B cell (primary cell): ENCODE results near the gene DYRK3. TPM values are rescaled to one million over a fixed set of nuclear protein-coding genes. Genes with fewer than 3 reads are reported as not detected.

Experiments
- ATAC-seq: fragments of 200-7000 bp; cut with Tn5 transposase; one replicate; pipeline ENCODE4 v1.10.0; 2021; ENCODE audit warnings: low read depth, mild to moderate bottlenecking, moderate number of reproducible peaks, moderate library complexity
- CTCF ChIA-PET: fragments of 350-600 bp; sonication (Branson Sonifier 250); formaldehyde crosslinking; loops from one replicate; lab custom pipeline; 2021; ENCODE audit warnings: antibody characterized with exemption, inconsistent platforms; lab: Charles Lee
- POLR2A ChIA-PET: fragments of 350-600 bp; sonication (Branson Sonifier 250); formaldehyde crosslinking; loops from one replicate; lab custom pipeline; 2021; ENCODE audit warnings: antibody characterized with exemption; lab: Charles Lee
- DNase-seq: peaks from one replicate; pipeline ENCODE4 v3.0.0; 2013
- H2AFZ ChIP-seq: 2 replicates; pipeline ENCODE4 v1.6.1; 2012; ENCODE audit warnings: mild to moderate bottlenecking, low read depth, low read length; ENCODE audit not compliant: insufficient read depth, poor library complexity, severe bottlenecking
- H3K27ac ChIP-seq, 2 donors: 1 replicate in 1 of 2; 2 replicates in 1 of 2; pipeline ENCODE4 v1.5.1; 2012 to 2013; ENCODE audit warnings: low read length in 2 of 2, mild to moderate bottlenecking in 2 of 2, moderate library complexity in 1 of 2
- H3K27me3 ChIP-seq, 4 experiments: fragments of 200-600 bp in 1 of 4; sonication (generic) in 1 of 4; replicated peaks in 1 of 4; 1 replicate in 2 of 4; 2 replicates in 2 of 4; pipeline versions ENCODE4 v1.6.1 to v1.7.0; 2013 to 2016; ENCODE audit warnings: low read length in 3 of 4, mild to moderate bottlenecking in 2 of 4, mixed read lengths in 1 of 4, moderate library complexity in 1 of 4; ENCODE audit not compliant: insufficient read depth in 4 of 4, control insufficient read depth in 3 of 4; ENCODE audit errors: control extremely low read depth in 1 of 4
- H3K36me3 ChIP-seq, 2 experiments: replicated peaks in 1 of 2; 1 replicate in 1 of 2; 2 replicates in 1 of 2; pipeline versions ENCODE4 v1.6.1 to v1.7.1; 2013; ENCODE audit warnings: low read length in 1 of 2; ENCODE audit not compliant: insufficient read depth in 2 of 2, control insufficient read depth in 1 of 2; ENCODE audit errors: control extremely low read depth in 1 of 2, extremely low read depth in 1 of 2
- H3K4me1 ChIP-seq, 2 donors: fragments of 200-600 bp in 1 of 2; sonication (generic) in 1 of 2; 1 replicate in 1 of 2; 2 replicates in 1 of 2; pipeline versions ENCODE4 v1.5.1 to v1.6.1; 2013 to 2017; ENCODE audit warnings: low read length in 2 of 2; ENCODE audit not compliant: control insufficient read depth in 2 of 2, insufficient read depth in 2 of 2
- H3K4me2 ChIP-seq: replicated peaks from 2 replicates; pipeline ENCODE3; 2012; ENCODE audit warnings: mild to moderate bottlenecking, low read depth, low read length; ENCODE audit not compliant: poor library complexity, severe bottlenecking
- H3K4me3 ChIP-seq, 5 experiments: fragments of 200-600 bp in 1 of 5; sonication (generic) in 1 of 5; 1 replicate in 3 of 5; 2 replicates in 2 of 5; pipeline versions ENCODE4 v1.5.1 to v1.7.0; 2011 to 2016; ENCODE audit warnings: low read length in 4 of 5, mild to moderate bottlenecking in 4 of 5, low read depth in 2 of 5, control low read depth in 1 of 5, moderate library complexity in 1 of 5; ENCODE audit not compliant: insufficient read depth in 1 of 5; ENCODE audit errors: control extremely low read depth in 1 of 5, extremely low read depth in 1 of 5
- H3K79me2 ChIP-seq: fragments of 200-600 bp; sonication (generic); one replicate; pipeline ENCODE4 v1.6.0; 2016; ENCODE audit warnings: low read length; ENCODE audit not compliant: control insufficient read depth, insufficient read depth
- H3K9ac ChIP-seq: fragments of 200-600 bp; sonication (generic); 2 replicates; pipeline ENCODE4 v1.6.1; 2017; ENCODE audit warnings: mild to moderate bottlenecking, low read length, moderate library complexity
- H3K9me3 ChIP-seq, 3 donors: one replicate each; pipeline versions ENCODE4 v1.6.1 to v1.7.1; 2013; ENCODE audit warnings: low read length in 2 of 3; ENCODE audit not compliant: control insufficient read depth in 2 of 3, insufficient read depth in 1 of 3; ENCODE audit errors: control extremely low read depth in 1 of 3
- H4K20me1 ChIP-seq: 2 replicates; pipeline ENCODE4 v1.6.0; 2012; ENCODE audit warnings: mild to moderate bottlenecking, low read length; ENCODE audit not compliant: insufficient read depth, control insufficient read depth, poor library complexity, severe bottlenecking
- H3K27ac Mint-ChIP-seq: one replicate; pipeline ENCODE4 v1.8.0; 2021; ENCODE audit warnings: mixed read lengths
- H3K27me3 Mint-ChIP-seq: one replicate; pipeline ENCODE4 v1.8.0; 2021; ENCODE audit warnings: mixed read lengths
- H3K4me1 Mint-ChIP-seq: one replicate; pipeline ENCODE4 v1.8.0; 2021; ENCODE audit warnings: mixed read lengths
- H3K4me3 Mint-ChIP-seq: one replicate; pipeline ENCODE4 v1.8.0; 2021; ENCODE audit warnings: mixed read lengths
- H3K9me3 Mint-ChIP-seq: one replicate; pipeline ENCODE4 v1.8.0; 2022; ENCODE audit warnings: mixed read lengths; ENCODE audit not compliant: insufficient read depth
- EZH2 ChIP-seq: IDR thresholded peaks from 2 replicates; pipeline ENCODE4 v1.6.1; 2012; ENCODE audit warnings: borderline replicate concordance, low read depth, mild to moderate bottlenecking, moderate library complexity, low read length; ENCODE audit not compliant: insufficient read depth, poor library complexity, severe bottlenecking
- WGBS: methylation state at CpG from one replicate; pipeline ENCODE4 v1.1.5; 2013; ENCODE audit warnings: missing lambda C conversion rate; ENCODE audit not compliant: insufficient coverage; 5-methylcytosine and 5-hydroxymethylcytosine counted together
- intact Hi-C: fragments of 100-400 bp; cut with micrococcal nuclease; formaldehyde crosslinking; loops from one replicate; pipeline ENCODE4 v1.10.0; 2022
- polyA plus RNA-seq: library from polyadenylated mRNA; depleted of rRNA; stranded (reverse); fragments of >200 nt; gene quantifications from 2 replicates; pipeline ENCODE4 v1.2.3, GENCODE V29; 2012
- total RNA-seq, 2 donors: library from RNA; stranded (reverse); fragments of 120-200 nt in 1 of 2; gene quantifications; 1 replicate in 1 of 2; 2 replicates in 1 of 2; pipeline versions ENCODE4 v1.2.3 to v1.2.4, GENCODE V29; 2013 to 2022
- TF ChIP-seq, protein P1 (sequence below): fragments of 200-600 bp; IDR thresholded peaks from one replicate; pipeline ENCODE4 v1.8.0; 2022; ENCODE audit warnings: antibody characterized with exemption, mild to moderate bottlenecking

The DYRK3 gene
- total and polyA plus RNA-seq, 2 donors (not counting 1 experiment from before 2014, with no cell fraction given), result 0.30 TPM; not detected in 1

DNA sequence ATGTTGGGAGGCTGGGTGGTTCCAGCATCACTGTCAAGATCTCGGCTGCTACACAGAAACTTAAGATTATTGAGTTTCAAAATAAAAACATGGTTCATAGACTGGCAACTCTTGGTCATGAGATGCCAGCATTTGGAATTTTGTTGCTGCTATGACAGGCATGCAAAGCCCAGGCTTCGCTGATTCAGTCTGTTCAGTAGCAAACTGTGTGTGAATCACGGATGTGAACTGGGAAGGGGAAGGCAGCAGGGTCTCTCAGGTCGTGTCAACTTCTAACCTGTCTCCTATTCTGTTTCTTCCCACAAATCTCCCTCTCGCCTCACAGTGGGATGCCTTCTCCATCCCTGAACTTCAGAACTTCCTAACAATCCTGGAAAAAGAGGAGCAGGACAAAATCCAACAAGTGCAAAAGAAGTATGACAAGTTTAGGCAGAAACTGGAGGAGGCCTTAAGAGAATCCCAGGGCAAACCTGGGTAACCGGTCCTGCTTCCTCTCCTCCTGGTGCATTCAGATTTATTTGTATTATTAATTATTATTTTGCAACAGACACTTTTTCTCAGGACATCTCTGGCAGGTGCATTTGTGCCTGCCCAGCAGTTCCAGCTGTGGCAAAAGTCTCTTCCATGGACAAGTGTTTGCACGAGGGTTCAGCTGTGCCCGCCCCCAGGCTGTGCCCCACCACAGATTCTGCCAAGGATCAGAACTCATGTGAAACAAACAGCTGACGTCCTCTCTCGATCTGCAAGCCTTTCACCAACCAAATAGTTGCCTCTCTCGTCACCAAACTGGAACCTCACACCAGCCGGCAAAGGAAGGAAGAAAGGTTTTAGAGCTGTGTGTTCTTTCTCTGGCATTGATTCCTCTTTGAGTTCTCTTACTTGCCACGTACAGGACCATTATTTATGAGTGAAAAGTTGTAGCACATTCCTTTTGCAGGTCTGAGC, 48.6 kb upstream of the DYRK3 start:
- Mint-ChIP-seq H3K9me3 (no peaks in the 10 kb centered on the region), H3K27me3 (no peaks in the 10 kb centered on the region), H3K4me3 (no peak overlapping the region), H3K27ac (no peak overlapping the region), H3K4me1 (peaks cover 28% of the 10 kb centered on the region)
- ChIA-PET POLR2A (interaction anchor here (0.6 kb wide), 1 partner anchor 80 kb away, joined by 4 read pairs; no protein-coding TSS in a partner anchor), CTCF (interaction anchor here (0.6 to 15.1 kb wide), 10 partner anchors 32 to 127 kb away, joined by 3 to 1018 read pairs (median 4); no protein-coding TSS in a partner anchor)
- intact Hi-C loops, result no loop called here
- Histone ChIP-seq H3K79me2 (peaks cover 42% of the 10 kb centered on the region), H3K4me2 (no peak overlapping the region), H3K27ac (no peak overlapping the region), H3K4me3 (no peak overlapping the region), H3K27me3 (no peaks in the 10 kb centered on the region), H3K9me3 (no peaks in the 10 kb centered on the region), H4K20me1 (peaks cover 57% of the 10 kb centered on the region), H2AFZ (no peak overlapping the region), H3K9ac (no peak overlapping the region), H3K36me3 (peaks cover 12 to 88% of the 10 kb centered on the region in 2 experiments), H3K4me1 (peaks cover 18 to 22% of the 10 kb centered on the region in 2 donors)
- TF ChIP-seq EZH2, result no peak
- TF ChIP-seq, protein P1, sequence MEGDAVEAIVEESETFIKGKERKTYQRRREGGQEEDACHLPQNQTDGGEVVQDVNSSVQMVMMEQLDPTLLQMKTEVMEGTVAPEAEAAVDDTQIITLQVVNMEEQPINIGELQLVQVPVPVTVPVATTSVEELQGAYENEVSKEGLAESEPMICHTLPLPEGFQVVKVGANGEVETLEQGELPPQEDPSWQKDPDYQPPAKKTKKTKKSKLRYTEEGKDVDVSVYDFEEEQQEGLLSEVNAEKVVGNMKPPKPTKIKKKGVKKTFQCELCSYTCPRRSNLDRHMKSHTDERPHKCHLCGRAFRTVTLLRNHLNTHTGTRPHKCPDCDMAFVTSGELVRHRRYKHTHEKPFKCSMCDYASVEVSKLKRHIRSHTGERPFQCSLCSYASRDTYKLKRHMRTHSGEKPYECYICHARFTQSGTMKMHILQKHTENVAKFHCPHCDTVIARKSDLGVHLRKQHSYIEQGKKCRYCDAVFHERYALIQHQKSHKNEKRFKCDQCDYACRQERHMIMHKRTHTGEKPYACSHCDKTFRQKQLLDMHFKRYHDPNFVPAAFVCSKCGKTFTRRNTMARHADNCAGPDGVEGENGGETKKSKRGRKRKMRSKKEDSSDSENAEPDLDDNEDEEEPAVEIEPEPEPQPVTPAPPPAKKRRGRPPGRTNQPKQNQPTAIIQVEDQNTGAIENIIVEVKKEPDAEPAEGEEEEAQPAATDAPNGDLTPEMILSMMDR, result no peak
- DNase-seq (no peak), ATAC-seq (no peak)
- 85% methylated on average over 6 of the region's 13 CpGs for WGBS

DNA sequence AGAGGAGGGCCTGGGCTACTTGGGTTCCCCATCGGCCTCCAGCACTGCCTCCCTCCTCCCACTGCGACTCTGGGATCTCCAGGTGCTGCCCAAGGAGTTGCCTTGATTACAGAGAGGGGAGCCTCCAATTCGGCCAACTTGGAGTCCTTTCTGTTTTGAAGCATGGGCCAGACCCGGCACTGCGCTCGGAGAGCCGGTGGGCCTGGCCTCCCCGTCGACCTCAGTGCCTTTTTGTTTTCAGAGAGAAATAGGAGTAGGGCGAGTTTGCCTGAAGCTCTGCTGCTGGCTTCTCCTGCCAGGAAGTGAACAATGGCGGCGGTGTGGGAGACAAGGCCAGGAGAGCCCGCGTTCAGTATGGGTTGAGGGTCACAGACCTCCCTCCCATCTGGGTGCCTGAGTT, 47.4 kb upstream of the DYRK3 start:
- ChIA-PET POLR2A (no interaction called here), CTCF (interaction anchor here (1.2 to 15.1 kb wide), 6 partner anchors 34 to 109 kb away, joined by 3 to 1018 read pairs (median 4); no protein-coding TSS in a partner anchor)
- Mint-ChIP-seq H3K4me1 (peaks cover 17% of the 10 kb centered on the region), H3K9me3 (no peaks in the 10 kb centered on the region), H3K27ac (no peak overlapping the region), H3K27me3 (no peaks in the 10 kb centered on the region), H3K4me3 (no peak overlapping the region)
- no peak for DNase-seq
- Histone ChIP-seq H3K27me3 (no peaks in the 10 kb centered on the region), H3K4me3 (no peak overlapping the region), H3K9me3 (no peaks in the 10 kb centered on the region), H3K4me2 (no peak overlapping the region), H3K79me2 (peaks cover 31% of the 10 kb centered on the region), H4K20me1 (peaks cover 57% of the 10 kb centered on the region), H3K27ac (no peak overlapping the region), H3K9ac (no peak overlapping the region), H3K36me3 (peaks cover 12 to 91% of the 10 kb centered on the region in 2 experiments), H2AFZ (no peak overlapping the region), H3K4me1 (peaks cover 7 to 11% of the 10 kb centered on the region in 2 donors)
- intact Hi-C loops, result no loop called here
- 95% methylated on average over 12 of the region's 14 CpGs for WGBS
- ATAC-seq, result no peak
- TF ChIP-seq EZH2, result no peak
- TF ChIP-seq, protein P1, result no peak
